Uterus (tissue), 4 donors: Measurements from ENCODE around the gene GALNT14. TPM values are rescaled to one million over a fixed set of nuclear protein-coding genes. Genes with fewer than 3 reads are reported as not detected.

Experiments used
- DNase-seq, 2 donors: peaks; one replicate each; pipeline ENCODE4 v3.0.0-alpha.2; 2019 to 2020
- H3K27ac ChIP-seq, 2 donors: fragments of 200-600 bp; sonication (generic); 1 replicate in 1 of 2; 2 replicates in 1 of 2; pipeline ENCODE4 v1.5.1; 2016 to 2018
- H3K27me3 ChIP-seq, 2 donors: fragments of 200-600 bp; sonication (generic); one replicate each; pipeline ENCODE4 v1.5.1; 2018 to 2019; ENCODE audit warnings: control low read depth in 1 of 2
- H3K36me3 ChIP-seq, 2 donors: fragments of 200-600 bp; sonication (generic); one replicate each; pipeline ENCODE4 v1.5.1; 2019; ENCODE audit warnings: control low read depth in 1 of 2
- H3K4me1 ChIP-seq, 2 donors: fragments of 200-600 bp; sonication (generic); one replicate each; pipeline ENCODE4 v1.5.1; 2018 to 2019; ENCODE audit warnings: control low read depth in 1 of 2
- H3K4me3 ChIP-seq, 2 donors: fragments of 200-600 bp; sonication (generic); 1 replicate in 1 of 2; 2 replicates in 1 of 2; pipeline ENCODE4 v1.5.1; 2018 to 2019; ENCODE audit warnings: mild to moderate bottlenecking in 1 of 2
- H3K9me3 ChIP-seq, 2 donors: fragments of 200-600 bp; sonication (generic); one replicate each; pipeline ENCODE4 v1.5.1; 2019; ENCODE audit warnings: control low read depth in 1 of 2
- POLR2A ChIP-seq, 2 donors: fragments of 450-650 bp; IDR thresholded peaks; one replicate each; pipeline ENCODE4 v1.6.1; 2016; ENCODE audit warnings: antibody characterized with exemption in 2 of 2, mild to moderate bottlenecking in 1 of 2, moderate library complexity in 1 of 2
- intact Hi-C: fragments of 100-400 bp; cut with DNase I; formaldehyde crosslinking; loops from one replicate; pipeline ENCODE4 v1.15.1; 2023; ENCODE audit warnings: low total_unique reads
- total RNA-seq, 4 donors: library from RNA; depleted of rRNA in 3 of 4; stranded (reverse); fragments of >200 nt in 3 of 4; gene quantifications; one replicate each; pipeline versions ENCODE4 v1.1.0 to v1.2.4, GENCODE V29; 2014 to 2023
- TF ChIP-seq, protein P1 (sequence below), 4 experiments: fragments of 200-600 bp in 2 of 4; fragments of 450-650 bp in 2 of 4; sonication (generic) in 2 of 4; IDR thresholded peaks; one replicate each; pipeline ENCODE4 v1.5.1; 2016 to 2019; ENCODE audit warnings: antibody characterized with exemption in 4 of 4, mild to moderate bottlenecking in 2 of 4, moderate library complexity in 1 of 4
- donor health status: DM: yes; HTN: yes; CAD: no.

The GALNT14 gene
- total RNA-seq, 4 donors from 2014 or later, result 0.58 to 4.0 TPM; not detected in 2

- Histone ChIP-seq H3K36me3 (no peaks in the 10 kb centered on the region), H3K9me3 (no peaks in the 10 kb centered on the region), H3K4me1 (no peaks in the 10 kb centered on the region), H3K4me3 (no peak overlapping the region), H3K27me3 (no peaks in the 10 kb centered on the region), H3K27ac (no peak overlapping the region)
- no peak for TF ChIP-seq POLR2A (IDR thresholded peaks at IDR 0.05)
- TF ChIP-seq, protein P1, sequence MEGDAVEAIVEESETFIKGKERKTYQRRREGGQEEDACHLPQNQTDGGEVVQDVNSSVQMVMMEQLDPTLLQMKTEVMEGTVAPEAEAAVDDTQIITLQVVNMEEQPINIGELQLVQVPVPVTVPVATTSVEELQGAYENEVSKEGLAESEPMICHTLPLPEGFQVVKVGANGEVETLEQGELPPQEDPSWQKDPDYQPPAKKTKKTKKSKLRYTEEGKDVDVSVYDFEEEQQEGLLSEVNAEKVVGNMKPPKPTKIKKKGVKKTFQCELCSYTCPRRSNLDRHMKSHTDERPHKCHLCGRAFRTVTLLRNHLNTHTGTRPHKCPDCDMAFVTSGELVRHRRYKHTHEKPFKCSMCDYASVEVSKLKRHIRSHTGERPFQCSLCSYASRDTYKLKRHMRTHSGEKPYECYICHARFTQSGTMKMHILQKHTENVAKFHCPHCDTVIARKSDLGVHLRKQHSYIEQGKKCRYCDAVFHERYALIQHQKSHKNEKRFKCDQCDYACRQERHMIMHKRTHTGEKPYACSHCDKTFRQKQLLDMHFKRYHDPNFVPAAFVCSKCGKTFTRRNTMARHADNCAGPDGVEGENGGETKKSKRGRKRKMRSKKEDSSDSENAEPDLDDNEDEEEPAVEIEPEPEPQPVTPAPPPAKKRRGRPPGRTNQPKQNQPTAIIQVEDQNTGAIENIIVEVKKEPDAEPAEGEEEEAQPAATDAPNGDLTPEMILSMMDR (IDR thresholded peaks at IDR 0.05), result no peak
- intact Hi-C loops, result no loop called here
- DNase-seq, result no peak
Measured at GRCh38 chr2:30939364-30939763, 198.9 kb downstream of the GALNT14 start.

DNA sequence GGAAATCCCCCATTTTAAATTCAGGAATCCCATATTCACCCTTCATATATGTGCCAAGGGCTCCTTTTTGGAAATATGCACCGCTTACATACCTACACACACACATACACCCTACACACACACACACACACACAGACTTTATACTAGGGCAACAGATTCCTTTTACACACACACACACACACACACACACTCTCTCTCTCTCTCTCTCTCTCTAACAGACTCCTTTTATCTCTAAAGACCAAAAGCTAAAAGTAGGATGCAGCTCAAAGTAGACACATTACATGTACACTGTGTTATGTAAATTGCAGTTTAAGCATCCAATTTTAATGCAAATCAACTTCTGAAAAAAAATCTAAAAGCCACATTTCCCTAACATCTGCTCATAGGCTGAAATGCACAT, 200.0 kb downstream of the GALNT14 start:
- H3K9me3 ChIP-seq, result no peaks in the 10 kb centered on the region
- H3K27me3 ChIP-seq, result no peaks in the 10 kb centered on the region
- H3K4me3 ChIP-seq, result no peak overlapping the region
- TF ChIP-seq, protein P1 (IDR thresholded peaks at IDR 0.05), result no peak
- TF ChIP-seq POLR2A (IDR thresholded peaks at IDR 0.05), result no peak
- H3K36me3 ChIP-seq, result no peaks in the 10 kb centered on the region
- intact Hi-C loops, result no loop called here
- no peak overlapping the region for H3K27ac ChIP-seq
- no peaks in the 10 kb centered on the region for H3K4me1 ChIP-seq
- no peak for DNase-seq

- DNase-seq, result no peak
- intact Hi-C loops, result no loop called here
- TF ChIP-seq, protein P1 (IDR thresholded peaks at IDR 0.05), result no peak
- no peak for TF ChIP-seq POLR2A (IDR thresholded peaks at IDR 0.05)
- Histone ChIP-seq H3K4me3 (no peak overlapping the region), H3K36me3 (no peaks in the 10 kb centered on the region), H3K9me3 (no peaks in the 10 kb centered on the region), H3K27me3 (no peaks in the 10 kb centered on the region), H3K27ac (no peak overlapping the region), H3K4me1 (no peaks in the 10 kb centered on the region)
Measured at GRCh38 chr2:30936977-30937376, 201.3 kb downstream of the GALNT14 start.

DNA sequence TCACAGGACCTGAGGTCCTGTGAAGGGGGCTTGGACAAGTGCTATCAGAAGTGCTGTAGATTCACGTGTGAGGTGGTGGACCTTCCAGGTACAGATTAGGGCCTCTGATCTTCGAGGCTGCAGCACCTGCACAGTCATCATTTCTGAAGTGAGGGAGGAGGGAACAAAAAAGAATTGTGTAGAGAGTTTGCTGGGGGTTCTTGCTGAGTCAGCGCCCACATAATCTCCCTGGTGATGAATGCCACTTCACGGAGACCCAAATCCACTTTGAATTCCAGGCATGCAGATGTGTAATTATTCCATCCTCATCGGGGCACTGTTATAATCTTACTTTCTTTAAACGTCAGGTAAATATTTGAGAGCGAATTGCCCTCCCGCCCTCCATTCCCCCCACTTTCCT, 202.4 kb downstream of the GALNT14 start:
- intact Hi-C loops, result no loop called here
- no peak for DNase-seq
- no peak for TF ChIP-seq POLR2A (IDR thresholded peaks at IDR 0.05)
- TF ChIP-seq, protein P1 (IDR thresholded peaks at IDR 0.05), result no peak
- no peak overlapping the region for H3K27ac ChIP-seq
- H3K4me1 ChIP-seq, result no peaks in the 10 kb centered on the region
- no peaks in the 10 kb centered on the region for H3K27me3 ChIP-seq
- H3K4me3 ChIP-seq, result no peak overlapping the region
- H3K9me3 ChIP-seq, result no peaks in the 10 kb centered on the region
- H3K36me3 ChIP-seq, result no peaks in the 10 kb centered on the region

DNA sequence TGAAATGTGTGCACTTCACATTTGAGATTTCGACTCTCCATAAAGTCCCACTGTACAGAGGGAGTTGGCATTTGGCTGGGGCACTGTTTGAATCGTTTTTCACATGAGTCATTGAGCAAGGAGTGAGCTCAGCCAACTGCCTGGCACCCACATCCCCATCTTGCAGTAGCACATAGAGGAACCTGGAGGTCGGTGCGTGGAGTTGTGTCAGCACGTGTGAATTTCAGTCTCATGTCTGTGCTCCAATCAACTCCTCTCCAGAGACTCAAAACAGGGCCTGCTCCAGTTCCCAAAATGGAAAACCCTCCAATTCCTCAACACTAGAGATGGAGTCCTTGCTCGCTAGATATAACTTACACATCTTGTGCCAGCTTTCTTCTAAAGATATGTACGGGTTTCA, 204.2 kb downstream of the GALNT14 start:
- no peak for DNase-seq
- no peaks in the 10 kb centered on the region for H3K9me3 ChIP-seq
- H3K4me3 ChIP-seq, result no peak overlapping the region
- no peaks in the 10 kb centered on the region for H3K4me1 ChIP-seq
- no peaks in the 10 kb centered on the region for H3K36me3 ChIP-seq
- H3K27me3 ChIP-seq, result no peaks in the 10 kb centered on the region
- TF ChIP-seq, protein P1 (IDR thresholded peaks at IDR 0.05), result no peak
- no peak for TF ChIP-seq POLR2A (IDR thresholded peaks at IDR 0.05)
- intact Hi-C loops, result no loop called here
- H3K27ac ChIP-seq, result no peak overlapping the region
